Measurements from ENCODE around the gene GLTPD2.

The GLTPD2 gene

DNA sequence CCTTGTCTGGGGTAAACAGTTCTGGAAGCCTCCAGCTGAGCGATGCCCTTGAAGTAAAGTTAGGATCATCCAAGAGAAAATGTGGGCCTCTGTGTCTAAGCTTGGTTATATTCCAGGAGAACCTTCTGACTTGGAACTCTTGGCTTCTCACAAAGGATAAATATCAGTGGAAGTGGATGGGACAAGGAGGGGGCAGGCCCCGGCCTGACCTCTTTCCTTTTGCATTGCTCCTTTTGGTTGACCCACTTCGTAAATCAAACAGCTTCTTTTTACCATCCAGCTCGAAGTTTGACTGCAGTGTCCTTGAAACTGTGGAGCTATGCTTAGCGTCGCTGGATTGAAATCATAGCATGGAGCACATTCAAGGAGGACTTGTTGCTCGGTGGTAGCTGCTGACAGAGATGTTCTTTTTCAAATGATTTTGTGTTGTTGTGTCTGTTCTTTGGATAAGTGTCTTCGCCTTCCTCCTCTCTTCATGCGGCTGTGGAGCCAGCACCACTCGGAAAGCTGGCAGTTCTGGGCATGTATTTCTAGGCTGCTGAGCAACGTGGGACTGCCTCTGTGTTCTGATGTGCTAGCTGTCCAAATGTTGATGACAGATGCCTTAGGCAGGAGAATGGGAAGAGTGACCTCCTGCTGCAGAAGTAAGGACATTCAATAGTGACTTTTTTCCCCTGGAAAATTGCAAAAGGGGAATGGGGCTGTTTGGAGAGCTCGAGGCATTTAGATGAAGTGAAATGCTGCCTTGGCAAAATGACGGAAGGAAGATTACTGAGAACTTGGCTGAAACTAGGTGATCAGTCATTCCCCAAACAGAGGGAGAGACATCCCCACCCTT is 48.9 kb downstream of the GLTPD2 start:
- TF ChIP-seq, protein P1, sequence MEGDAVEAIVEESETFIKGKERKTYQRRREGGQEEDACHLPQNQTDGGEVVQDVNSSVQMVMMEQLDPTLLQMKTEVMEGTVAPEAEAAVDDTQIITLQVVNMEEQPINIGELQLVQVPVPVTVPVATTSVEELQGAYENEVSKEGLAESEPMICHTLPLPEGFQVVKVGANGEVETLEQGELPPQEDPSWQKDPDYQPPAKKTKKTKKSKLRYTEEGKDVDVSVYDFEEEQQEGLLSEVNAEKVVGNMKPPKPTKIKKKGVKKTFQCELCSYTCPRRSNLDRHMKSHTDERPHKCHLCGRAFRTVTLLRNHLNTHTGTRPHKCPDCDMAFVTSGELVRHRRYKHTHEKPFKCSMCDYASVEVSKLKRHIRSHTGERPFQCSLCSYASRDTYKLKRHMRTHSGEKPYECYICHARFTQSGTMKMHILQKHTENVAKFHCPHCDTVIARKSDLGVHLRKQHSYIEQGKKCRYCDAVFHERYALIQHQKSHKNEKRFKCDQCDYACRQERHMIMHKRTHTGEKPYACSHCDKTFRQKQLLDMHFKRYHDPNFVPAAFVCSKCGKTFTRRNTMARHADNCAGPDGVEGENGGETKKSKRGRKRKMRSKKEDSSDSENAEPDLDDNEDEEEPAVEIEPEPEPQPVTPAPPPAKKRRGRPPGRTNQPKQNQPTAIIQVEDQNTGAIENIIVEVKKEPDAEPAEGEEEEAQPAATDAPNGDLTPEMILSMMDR (IDR thresholded peaks at IDR 0.05; ENCODE audit: low read depth, low read length) = no peak
- DNase-seq (ENCODE audit: low read depth in 2 of 2) = no peak

DNA sequence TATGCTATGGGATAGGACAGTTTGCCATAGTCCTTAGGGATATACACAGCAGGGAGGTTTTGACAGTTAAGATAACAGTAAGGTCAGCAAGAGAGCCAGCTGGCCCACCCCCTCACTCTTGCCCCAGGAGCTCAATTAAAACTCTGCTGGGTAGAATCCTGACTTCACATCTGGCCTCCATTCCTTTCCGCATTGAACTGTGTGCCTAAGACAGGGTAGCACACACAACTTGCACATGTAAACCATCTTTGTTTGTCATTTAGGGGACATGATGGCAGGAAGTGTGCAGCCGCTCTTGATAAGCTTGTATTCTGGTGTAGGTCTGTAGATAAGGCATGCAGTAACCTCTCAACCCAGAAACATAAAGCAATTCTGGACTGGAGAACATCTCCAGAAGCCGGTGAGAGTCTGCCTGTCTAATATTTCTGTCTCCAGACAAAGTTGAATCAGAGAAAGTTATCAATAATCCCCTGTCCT is 49.6 kb downstream of the GLTPD2 start:
- H3K4me3 ChIP-seq (replicated peaks in 1 of 2; ENCODE audit: low read depth in 2 of 2, low read length in 2 of 2) = no peak overlapping the region
- no peak for DNase-seq (ENCODE audit: low read depth in 2 of 2)
- TF ChIP-seq, protein P1 (IDR thresholded peaks at IDR 0.05; ENCODE audit: low read depth, low read length) = no peak

More for the DNA sequence above, 48.9 kb downstream of the GLTPD2 start:
- H3K4me3 ChIP-seq (replicated peaks in 1 of 2; ENCODE audit: low read depth in 2 of 2, low read length in 2 of 2) = no peak overlapping the region

DNA sequence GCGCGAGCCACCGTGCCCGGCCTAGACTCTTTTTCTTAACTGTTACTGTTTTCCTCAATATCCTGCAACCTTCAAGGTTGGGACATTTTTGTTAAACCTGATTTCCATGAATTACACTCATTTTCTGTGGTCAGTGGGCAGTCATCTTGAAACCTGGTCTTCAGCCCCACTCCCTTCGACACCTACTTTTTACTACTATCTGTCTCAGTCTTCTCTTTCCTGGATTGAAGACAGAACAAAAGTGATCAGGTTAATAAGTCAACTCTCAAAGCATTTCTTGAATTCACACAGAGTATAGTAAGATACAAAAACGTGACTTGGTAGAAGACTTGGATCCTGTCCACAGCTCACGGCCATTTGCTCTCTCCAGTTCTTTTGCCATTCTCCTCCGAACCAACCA is 50.5 kb downstream of the GLTPD2 start:
- no peak overlapping the region for H3K4me3 ChIP-seq (replicated peaks in 1 of 2; ENCODE audit: low read depth in 2 of 2, low read length in 2 of 2)
- TF ChIP-seq, protein P1 (IDR thresholded peaks at IDR 0.05; ENCODE audit: low read depth, low read length) = no peak
- DNase-seq (ENCODE audit: low read depth in 2 of 2) = no peak

Data from cardiac fibroblast (primary cell).